NCI-H82 treated with DMSO at 0.1 percent for 48 hours (cell line): ENCODE data around the gene NCOA4.
"Not testable (repeated sequence)": the region's sequence is repeated elsewhere in the genome, so short reads cannot be mapped to it uniquely, and the experiment has no call there.

Source experiments
- DNase-seq: peaks from one replicate; lab custom pipeline; 2025; ENCODE audit not compliant: unreplicated experiment; lab: John Stamatoyannopoulos, UW

NCOA4 gene

GRCh38 chr10:46030091-46030937, at the start of gene NCOA4:
NCOA4 (minus strand) TSS chr10:46030623; CDS start chr10:46016680, 13,943 bp downstream.
- DNase-seq = peak; percentile 90

GRCh38 chr10:46079831-46080585, 49.6 kb upstream of the NCOA4 start:
- no peak for DNase-seq

- DNase-seq = no peak
Observed at GRCh38 chr10:46077731-46078413, 47.4 kb upstream of the NCOA4 start.

- no peak for DNase-seq
Observed at GRCh38 chr10:46077141-46077554, 46.7 kb upstream of the NCOA4 start.

GRCh38 chr10:46075869-46076268, 45.4 kb upstream of the NCOA4 start:
- no peak for DNase-seq

GRCh38 chr10:46074196-46074946, 43.9 kb upstream of the NCOA4 start:
- DNase-seq = no peak

GRCh38 chr10:46073564-46073963, 43.1 kb upstream of the NCOA4 start:
- no peak for DNase-seq

- no peak for DNase-seq
Observed at GRCh38 chr10:46070749-46071148, 40.3 kb upstream of the NCOA4 start.

- DNase-seq = no peak
Observed at GRCh38 chr10:46069771-46070463, 39.5 kb upstream of the NCOA4 start.

GRCh38 chr10:46068905-46069304, 38.5 kb upstream of the NCOA4 start:
- DNase-seq = no peak

- no peak for DNase-seq
Observed at GRCh38 chr10:46068117-46068516, 37.7 kb upstream of the NCOA4 start.

- DNase-seq = no peak
Observed at GRCh38 chr10:46064269-46064817, 33.9 kb upstream of the NCOA4 start.

- no peak for DNase-seq
Observed at GRCh38 chr10:46062723-46063428, 32.5 kb upstream of the NCOA4 start.

- DNase-seq = no peak
Observed at GRCh38 chr10:46060706-46061105, 30.3 kb upstream of the NCOA4 start.

- DNase-seq = not testable (repeated sequence)
Observed at GRCh38 chr10:46057927-46058326, 27.5 kb upstream of the NCOA4 start.

- DNase-seq = no peak
Observed at GRCh38 chr10:46057038-46057437, 26.6 kb upstream of the NCOA4 start.

- no peak for DNase-seq
Observed at GRCh38 chr10:46055771-46056170, 25.3 kb upstream of the NCOA4 start.

GRCh38 chr10:46053534-46054434, 23.4 kb upstream of the NCOA4 start:
- DNase-seq = no peak
